NCI-H1048 (cell line): Measurements from ENCODE around the gene SMAD6.

Experiments used
- DNase-seq: peaks from one replicate; lab custom pipeline; 2025; lab: John Stamatoyannopoulos, UW

Gene SMAD6

GRCh38 chr15:66703540-66703941 is 1.5 kb downstream of the SMAD6 start:
- no peak for DNase-seq

DNA sequence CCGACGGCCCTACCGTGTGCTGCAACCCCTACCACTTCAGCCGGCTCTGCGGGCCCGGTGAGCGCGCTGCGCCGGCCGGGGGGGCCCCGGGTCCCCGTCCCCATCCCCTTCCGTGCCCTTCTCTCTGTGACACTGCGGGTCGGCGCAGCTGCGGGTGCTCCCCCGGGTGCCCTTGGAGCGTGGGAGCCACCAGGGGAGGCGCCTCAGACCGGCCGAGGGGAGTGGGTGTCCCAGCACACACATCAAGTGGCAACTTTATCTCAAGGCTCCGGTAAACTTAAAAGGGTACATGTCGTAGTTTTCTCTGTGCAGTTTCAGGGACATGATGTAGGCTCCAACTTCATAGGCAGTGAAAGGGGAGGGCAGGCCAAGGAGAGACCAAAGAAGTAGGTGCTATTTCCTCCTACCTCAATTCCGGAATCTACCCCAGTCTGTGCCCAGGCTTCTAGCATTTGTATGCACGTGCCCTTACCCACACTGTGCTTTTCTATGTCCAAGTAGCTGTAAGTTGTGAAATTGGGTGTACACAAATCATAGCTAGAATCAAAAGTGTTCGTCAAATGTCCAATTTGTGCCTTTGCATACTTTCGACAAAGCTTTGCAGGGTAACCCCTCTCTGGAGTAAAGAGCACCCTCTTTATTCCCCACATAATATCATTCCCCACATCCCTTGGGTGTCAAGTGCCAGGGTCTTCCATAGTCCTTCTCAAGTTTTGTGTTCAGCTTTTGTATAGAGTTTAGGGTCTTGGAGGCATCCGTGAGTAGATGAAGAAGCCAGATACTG is 2.2 kb downstream of the SMAD6 start:
- DNase-seq: no peak

DNA sequence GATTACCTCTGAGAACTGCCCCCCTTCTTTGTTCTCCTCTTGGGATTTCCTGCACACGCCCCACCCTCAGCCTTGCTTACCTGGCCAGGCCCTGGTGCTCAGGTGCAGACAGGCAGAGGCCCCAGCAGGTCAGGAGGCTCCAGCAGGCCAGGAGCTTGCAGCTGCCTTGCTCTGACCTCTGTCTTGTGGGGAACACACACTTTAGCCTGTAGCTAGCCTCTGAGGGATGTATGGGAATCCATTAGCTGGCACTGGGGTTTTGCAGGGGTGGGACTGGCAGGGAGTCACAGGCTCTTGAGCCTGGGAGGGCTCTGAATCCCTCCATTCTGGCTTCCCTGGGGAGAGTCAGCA is 2.7 kb downstream of the SMAD6 start:
- DNase-seq: no peak

DNA sequence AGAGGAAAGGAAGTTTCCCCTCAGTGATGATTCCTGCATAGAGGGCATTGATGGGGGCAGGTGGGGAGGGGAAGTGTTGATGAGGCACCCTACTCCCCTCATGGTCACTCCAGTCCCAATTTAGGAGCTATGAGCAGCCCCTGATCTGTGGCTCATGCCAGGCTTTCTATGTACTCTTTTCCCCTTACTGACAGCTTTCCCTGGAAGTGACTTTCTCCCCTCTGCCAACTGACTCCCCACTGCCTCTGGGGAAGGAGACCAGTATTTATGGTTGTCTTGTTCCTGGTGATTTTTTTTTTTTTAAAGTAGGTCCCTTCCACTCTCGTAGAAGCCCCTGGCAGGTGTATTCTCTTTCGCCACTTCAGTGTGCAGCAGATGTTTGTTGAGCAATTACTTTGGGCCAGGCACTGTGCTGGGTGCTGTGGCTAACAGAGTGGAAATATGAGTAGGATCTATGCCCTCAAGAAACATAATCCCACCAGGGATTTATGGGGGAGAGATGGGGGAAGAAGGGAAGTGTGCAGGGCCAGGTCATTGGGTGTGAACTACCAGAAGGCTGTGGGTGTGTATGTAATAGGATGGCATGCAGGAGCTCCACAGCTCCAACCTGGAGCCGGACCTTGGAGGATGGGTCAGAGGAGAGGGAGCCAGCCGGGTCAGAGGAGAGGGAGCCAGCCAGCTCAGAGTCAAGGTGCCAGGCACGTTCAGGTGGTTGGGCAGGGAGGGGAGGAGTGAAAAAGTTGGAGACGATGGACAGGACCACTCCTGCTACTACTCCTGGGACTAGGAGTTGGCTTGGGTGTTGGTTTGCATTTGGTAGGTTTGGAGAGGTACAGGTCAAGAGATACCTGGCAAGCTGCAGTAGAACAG is 3.5 kb downstream of the SMAD6 start:
- no peak for DNase-seq

DNA sequence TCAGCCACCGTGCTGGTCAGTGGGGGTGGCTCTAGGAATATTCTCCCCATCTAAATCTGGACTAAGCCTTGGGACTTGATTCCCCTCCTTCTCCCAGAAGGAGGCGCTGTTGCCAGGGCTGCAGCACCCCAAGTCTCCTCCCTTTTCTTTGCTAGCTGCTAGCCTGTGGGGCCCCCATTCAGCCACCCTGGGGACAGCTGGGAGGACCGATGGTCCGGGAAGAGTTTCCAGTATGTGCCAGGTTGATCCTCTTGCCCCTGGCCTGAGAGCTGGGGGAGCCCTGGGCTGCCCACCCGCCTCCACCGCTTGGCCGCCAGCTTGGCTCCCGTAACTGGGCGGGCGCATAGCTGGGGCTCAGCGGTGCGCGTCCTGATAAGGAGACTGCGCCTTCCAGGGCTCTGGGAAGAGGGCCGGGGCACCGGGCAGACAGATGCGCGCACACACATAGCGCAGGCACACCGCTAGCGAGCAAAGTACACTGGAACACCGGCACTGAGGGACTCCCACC is 4.2 kb downstream of the SMAD6 start:
- no peak for DNase-seq

GRCh38 chr15:66706840-66707239 is 4.8 kb downstream of the SMAD6 start:
- DNase-seq: no peak

GRCh38 chr15:66707310-66708082 is 5.5 kb downstream of the SMAD6 start:
- DNase-seq: no peak

GRCh38 chr15:66708389-66708788 is 6.4 kb downstream of the SMAD6 start:
- no peak for DNase-seq

DNA sequence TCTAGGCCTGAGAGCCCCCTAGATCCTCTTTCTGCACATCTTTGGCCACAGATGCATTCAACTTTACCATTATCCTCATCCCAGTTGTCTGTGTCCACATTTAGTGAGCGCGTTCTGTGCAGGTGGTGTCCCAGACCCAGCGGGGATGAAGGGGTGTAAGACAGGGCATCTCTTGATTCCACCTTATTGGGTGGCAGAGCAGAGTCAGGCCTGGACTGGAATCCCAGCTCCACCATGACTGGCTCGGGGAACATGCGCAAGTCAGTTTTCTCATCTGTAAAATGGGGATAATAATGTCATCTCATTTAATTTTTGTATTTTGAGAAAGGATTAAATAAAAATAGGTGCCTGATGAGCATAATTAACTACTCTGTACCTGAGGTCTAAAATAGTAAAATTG is 7.8 kb downstream of the SMAD6 start:
- DNase-seq: no peak

GRCh38 chr15:66711260-66711659 is 9.2 kb downstream of the SMAD6 start:
- no peak for DNase-seq

DNA sequence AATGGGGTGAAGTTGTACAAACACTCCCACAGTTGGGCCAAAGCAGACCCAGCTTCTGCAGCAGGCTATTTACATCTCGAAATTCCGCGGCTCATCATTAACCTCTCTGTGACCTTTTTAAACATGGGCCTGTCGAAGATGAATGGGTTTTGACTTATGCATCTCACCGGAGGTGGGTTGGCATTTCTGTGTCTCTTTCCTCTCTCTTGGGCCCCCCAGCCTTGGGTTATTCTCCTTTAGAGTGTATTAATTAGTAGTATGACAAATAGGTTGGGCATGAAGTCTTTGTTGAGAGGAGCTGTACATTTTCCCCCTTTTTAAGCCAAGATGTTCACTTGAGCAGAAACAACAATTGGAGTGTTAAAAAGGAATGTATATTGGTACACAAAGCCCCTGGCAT is 9.8 kb downstream of the SMAD6 start:
- no peak for DNase-seq

GRCh38 chr15:66713843-66714508 is 11.9 kb downstream of the SMAD6 start:
- DNase-seq: no peak

DNA sequence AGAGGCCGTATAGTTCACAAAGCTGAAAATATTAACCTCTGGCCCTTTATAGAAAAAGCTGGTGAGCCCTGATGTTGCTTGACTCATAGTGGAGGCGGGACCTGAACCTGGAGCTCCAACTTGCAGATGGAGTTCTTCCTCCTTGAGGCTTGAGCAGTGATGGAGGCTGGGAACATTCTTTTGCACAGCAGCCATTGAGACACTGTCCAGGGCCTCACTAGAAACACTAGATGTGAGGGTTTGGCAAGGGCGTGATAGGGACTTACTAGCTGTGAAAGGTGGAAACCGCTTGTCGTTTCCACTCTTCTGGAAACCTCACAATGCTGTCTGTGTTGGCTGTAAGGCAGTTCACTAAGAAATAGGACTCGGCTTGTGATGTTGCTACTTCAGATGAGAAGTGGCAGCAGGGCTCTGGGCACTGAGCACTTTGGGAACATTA is 12.5 kb downstream of the SMAD6 start:
- no peak for DNase-seq

GRCh38 chr15:66715181-66715624 is 13.2 kb downstream of the SMAD6 start:
- DNase-seq: no peak

DNA sequence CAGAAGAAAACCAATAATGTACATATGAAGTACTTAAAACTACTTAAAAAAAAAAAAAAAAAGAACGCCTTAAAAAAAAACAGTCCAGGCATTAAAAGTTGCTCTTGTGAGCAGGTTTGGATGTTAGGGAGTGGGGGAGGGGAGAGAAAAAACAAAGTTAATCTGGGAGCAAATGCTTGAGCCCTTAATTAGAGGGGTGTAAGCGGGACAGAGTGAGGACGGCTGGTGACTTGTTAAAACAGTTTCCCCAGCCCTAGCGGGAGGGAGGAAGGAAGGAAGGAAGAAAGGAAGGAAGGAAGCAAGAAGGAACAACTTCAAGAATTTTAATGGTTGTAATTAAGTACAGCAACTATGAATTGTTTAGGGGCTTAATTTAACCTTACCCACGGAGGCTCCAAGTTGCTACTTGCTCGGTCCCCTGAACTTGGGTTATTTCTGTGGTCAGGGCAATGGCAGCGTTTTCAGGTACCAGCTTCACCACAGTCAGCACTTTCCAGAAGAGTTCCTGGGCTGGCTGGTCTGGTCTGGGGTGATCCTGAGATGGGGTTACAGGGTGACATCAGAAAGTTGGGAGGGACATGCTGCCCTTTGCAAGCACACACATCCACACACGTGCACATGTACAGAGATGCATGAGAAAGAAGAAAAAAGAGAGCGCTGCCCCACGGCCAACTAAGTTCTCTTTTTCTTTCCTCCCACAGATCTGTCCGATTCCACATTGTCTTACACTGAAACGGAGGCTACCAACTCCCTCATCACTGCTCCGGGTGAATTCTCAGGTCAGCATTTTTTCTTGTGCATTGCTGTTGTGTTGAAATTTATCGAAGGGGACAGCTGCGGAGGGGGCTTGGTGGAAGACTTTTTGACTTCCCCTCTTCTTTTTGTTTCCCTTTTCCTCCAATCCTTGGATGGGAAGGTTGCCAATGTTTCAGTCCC is 14.0 kb downstream of the SMAD6 start:
- DNase-seq: no peak

DNA sequence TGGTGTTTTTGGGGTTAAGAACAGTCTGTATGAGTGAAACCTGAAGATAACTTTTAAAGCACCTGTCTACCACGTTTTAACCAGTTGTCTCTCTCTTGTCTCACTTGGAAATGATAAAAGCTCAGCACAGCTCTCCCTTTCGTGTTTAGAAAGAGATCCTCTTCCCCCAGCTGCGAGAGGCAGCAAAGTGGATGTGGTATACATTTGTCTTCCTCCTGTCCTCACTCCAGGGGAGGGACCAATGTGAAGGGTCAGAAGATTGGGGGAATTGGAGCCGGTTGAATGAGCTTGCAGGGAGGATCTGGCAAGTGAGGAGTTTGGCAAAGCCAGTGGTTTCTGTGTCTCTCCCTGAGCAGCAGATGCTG is 14.6 kb downstream of the SMAD6 start:
- DNase-seq: no peak

DNA sequence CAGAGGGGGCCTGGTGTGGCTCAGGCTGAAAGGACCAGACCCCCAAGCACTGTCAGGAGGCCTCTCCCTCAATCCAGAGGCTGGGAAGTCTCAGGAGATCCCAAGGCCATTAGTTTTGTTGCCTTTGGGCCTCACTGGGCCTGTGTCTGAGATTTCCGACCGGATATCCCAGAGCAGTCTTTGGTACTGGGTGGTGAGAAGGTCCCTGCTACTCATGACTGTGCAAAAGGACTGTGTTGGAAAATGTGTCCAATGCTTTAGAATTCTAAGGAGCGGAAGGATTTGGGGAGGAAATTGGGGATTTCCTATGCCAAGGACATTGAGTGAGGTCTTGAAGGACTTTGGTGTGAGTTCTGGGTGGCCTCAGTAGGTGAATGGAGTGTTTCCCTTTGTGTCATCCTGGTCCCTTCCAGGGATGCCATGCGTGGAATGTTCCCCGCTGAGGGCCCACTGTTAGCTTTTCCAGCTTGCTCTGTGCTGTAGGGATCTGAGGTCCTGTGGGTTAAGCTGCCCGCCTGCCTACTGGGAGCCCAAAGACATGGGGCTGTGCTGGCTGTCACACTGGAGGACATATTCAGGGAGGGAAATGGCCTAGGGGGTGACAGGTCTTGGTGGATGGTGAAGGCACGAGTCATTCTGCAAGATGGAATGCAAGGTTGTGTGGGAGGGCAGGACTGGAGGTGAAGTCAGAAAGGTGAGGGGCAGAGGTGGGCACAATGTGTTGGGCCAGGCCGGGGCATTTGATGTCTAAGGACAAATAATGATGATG is 16.4 kb downstream of the SMAD6 start:
- no peak for DNase-seq

DNA sequence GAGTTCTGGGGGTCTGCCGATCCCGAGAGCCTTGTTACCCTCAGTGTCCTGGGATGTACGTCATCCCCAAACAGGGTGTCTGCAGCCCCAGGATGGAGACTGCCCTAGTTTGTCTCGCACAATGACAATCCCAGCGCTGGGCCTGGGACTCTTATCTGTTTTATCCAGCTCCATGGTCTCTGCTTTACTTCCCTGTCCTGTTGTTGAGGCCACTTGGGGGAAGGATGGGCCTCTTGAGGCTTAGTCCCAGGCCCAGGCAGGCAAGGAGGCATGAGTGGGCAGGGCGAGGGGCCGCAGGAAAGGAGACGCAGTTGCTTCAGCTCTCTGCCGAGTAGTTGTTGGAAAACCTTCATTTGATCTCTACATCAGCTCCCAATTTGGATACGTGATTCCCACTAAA is 17.4 kb downstream of the SMAD6 start:
- DNase-seq: no peak

GRCh38 chr15:66720206-66721010 is 18.4 kb downstream of the SMAD6 start:
- DNase-seq: no peak
